HUES6 (cell line): ENCODE measurements around the gene MTMR3.

Source experiments
- H3K27ac ChIP-seq: 2 replicates; pipeline ENCODE4 v1.7.0; 2013; ENCODE audit warnings: low read depth, mild to moderate bottlenecking, low read length, inconsistent platforms
- H3K27me3 ChIP-seq: 2 replicates; pipeline ENCODE4 v1.6.1; 2013; ENCODE audit warnings: low read length; ENCODE audit not compliant: control insufficient read depth, insufficient read depth
- H3K36me3 ChIP-seq: 2 replicates; pipeline ENCODE4 v1.6.1; 2013; ENCODE audit warnings: low read length; ENCODE audit not compliant: control insufficient read depth, insufficient read depth
- H3K4me1 ChIP-seq: 2 replicates; pipeline ENCODE4 v1.6.1; 2013; ENCODE audit warnings: low read length; ENCODE audit not compliant: control insufficient read depth, insufficient read depth
- H3K4me3 ChIP-seq: 2 replicates; pipeline ENCODE4 v1.5.1; 2013; ENCODE audit warnings: low read depth, low read length
- H3K9ac ChIP-seq: one replicate; pipeline ENCODE4 v1.6.1; 2013; ENCODE audit warnings: mild to moderate bottlenecking, low read length
- H3K9me3 ChIP-seq: 2 replicates; pipeline ENCODE4 v1.6.1; 2013; ENCODE audit warnings: low read depth, low read length; ENCODE audit not compliant: control insufficient read depth, insufficient read depth

Gene MTMR3

GRCh38 chr22:29944339-29944738, 61.4 kb downstream of the MTMR3 start:
- no peak overlapping the region for H3K9ac ChIP-seq
- H3K27ac ChIP-seq = no peak overlapping the region
- no peaks in the 10 kb centered on the region for H3K36me3 ChIP-seq
- peaks cover 21% of the 10 kb centered on the region for H3K9me3 ChIP-seq
- H3K27me3 ChIP-seq = no peaks in the 10 kb centered on the region
- no peak overlapping the region for H3K4me3 ChIP-seq
- H3K4me1 ChIP-seq = peaks cover 30% of the 10 kb centered on the region

DNA sequence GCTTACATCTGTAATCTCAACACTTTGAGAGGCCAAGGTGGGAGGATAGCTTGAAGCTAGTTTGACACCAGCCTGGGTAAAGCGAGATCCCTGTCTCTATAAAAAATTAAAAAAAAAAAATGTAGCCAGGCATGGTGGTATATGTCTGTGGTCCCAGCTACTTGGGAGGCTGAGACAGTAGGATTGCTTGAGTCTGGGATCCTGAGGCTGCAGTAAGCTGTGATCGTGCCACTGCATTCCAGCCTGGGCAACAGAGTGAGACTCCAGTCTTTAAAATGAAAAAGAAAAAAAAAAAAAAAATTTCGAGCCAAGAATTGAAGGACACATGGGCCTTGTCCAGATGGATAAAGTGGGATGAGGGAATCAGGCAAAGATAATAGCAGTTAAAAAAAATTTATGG, 62.5 kb downstream of the MTMR3 start:
- Histone ChIP-seq H3K4me1 (peaks cover 30% of the 10 kb centered on the region), H3K36me3 (no peaks in the 10 kb centered on the region), H3K9me3 (peaks cover 16% of the 10 kb centered on the region), H3K4me3 (no peak overlapping the region), H3K27ac (no peak overlapping the region), H3K27me3 (no peaks in the 10 kb centered on the region), H3K9ac (no peak overlapping the region)

DNA sequence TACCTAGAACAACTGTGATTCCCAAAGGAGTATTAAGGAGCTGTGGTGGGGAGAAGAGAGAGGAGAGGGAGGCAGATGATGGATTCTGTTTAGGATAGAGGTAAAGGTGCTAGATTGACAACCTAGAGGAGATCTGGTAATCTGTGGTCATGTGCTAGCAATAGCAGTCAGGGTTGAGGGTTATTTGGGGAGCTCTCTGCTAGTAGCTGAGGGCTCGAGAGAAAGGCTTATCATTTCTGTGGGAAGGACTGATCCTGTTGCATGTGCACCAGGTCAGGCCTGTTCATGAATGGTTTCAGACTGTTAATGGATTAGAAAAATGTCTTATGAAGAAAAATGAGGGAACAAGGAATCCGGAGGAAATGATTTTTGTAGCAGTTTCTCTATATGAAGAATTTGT, 63.2 kb downstream of the MTMR3 start:
- Histone ChIP-seq H3K9ac (no peak overlapping the region), H3K27me3 (no peaks in the 10 kb centered on the region)

GRCh38 chr22:29947410-29948384, 64.7 kb downstream of the MTMR3 start:
- Histone ChIP-seq H3K27me3 (no peaks in the 10 kb centered on the region), H3K27ac (peak overlapping the region; percentile 26; the same call in 1 of the 2 replicates), H3K9ac (no peak overlapping the region), H3K4me1 (peaks cover 38% of the 10 kb centered on the region), H3K36me3 (no peaks in the 10 kb centered on the region), H3K4me3 (no peak overlapping the region), H3K9me3 (no peaks in the 10 kb centered on the region)

More for the DNA sequence above, 63.2 kb downstream of the MTMR3 start:
- Histone ChIP-seq H3K36me3 (no peaks in the 10 kb centered on the region), H3K27ac (peak overlapping the region; percentile 3; the same call in 1 of the 2 replicates), H3K4me1 (peaks cover 31% of the 10 kb centered on the region), H3K4me3 (no peak overlapping the region), H3K9me3 (peaks cover 9% of the 10 kb centered on the region)

- peaks cover 43% of the 10 kb centered on the region for H3K4me1 ChIP-seq
- no peaks in the 10 kb centered on the region for H3K27me3 ChIP-seq
- H3K4me3 ChIP-seq = no peak overlapping the region
- H3K9ac ChIP-seq = no peak overlapping the region
- H3K9me3 ChIP-seq = no peaks in the 10 kb centered on the region
- no peaks in the 10 kb centered on the region for H3K36me3 ChIP-seq
- H3K27ac ChIP-seq = no peak overlapping the region
Measured at GRCh38 chr22:29948385-29948769, 65.4 kb downstream of the MTMR3 start.

DNA sequence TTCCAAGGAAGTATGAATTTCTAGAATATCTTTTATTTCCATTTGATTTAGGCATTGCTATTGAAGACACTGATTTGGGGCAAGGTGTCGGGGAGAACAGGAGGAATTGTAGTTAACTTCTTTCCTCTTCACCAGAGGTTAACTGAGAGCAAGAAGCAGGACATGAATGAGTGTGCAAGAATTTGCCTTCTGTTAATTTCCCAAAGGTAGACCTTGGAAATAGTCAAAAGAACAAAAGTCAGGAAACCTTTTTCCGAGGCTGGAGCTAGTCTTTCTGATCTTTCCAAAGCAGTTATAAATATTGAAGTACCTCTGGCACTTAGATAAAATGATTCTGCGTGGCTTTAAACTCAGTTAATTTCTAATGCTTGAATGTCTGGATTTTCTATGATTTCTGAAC, 66.9 kb downstream of the MTMR3 start:
- no peak overlapping the region for H3K4me3 ChIP-seq
- H3K9ac ChIP-seq = no peak overlapping the region
- H3K27ac ChIP-seq = no peak overlapping the region
- H3K27me3 ChIP-seq = no peaks in the 10 kb centered on the region
- peaks cover 41% of the 10 kb centered on the region for H3K4me1 ChIP-seq
- H3K36me3 ChIP-seq = no peaks in the 10 kb centered on the region
- no peaks in the 10 kb centered on the region for H3K9me3 ChIP-seq

DNA sequence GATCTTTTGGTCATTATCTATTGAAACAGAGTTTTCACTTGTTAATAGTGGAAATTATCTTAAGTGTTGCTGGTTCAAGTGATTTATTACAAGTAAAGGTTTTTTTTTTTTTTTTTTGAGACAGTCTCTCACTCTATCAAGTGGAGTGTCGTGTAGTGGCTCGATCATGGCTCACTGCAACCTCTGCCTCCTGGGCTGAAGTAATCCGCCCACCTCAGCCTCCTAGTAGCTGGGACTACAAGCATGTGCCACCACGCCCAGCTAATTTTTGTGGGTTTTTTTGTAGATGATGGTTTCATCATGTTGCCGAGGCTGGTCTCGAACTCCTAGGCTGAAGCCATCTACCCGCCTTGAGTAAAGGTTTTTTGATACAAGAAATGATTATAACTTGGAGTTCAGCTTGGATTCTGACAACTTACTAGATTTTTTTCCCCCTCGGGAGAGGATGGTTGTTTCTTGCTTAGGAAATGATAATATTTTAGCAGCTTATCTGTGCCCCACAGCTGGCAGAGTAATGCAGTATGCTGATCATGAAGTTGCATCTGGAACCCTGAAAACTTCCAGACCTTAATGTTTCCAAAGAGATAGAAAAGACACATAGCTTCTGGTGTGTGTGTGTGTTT, 68.9 kb downstream of the MTMR3 start:
- H3K27me3 ChIP-seq = no peaks in the 10 kb centered on the region
- H3K4me3 ChIP-seq = no peak overlapping the region
- H3K27ac ChIP-seq = no peak overlapping the region
- no peak overlapping the region for H3K9ac ChIP-seq
- peaks cover 31% of the 10 kb centered on the region for H3K4me1 ChIP-seq
- no peaks in the 10 kb centered on the region for H3K9me3 ChIP-seq
- no peaks in the 10 kb centered on the region for H3K36me3 ChIP-seq

DNA sequence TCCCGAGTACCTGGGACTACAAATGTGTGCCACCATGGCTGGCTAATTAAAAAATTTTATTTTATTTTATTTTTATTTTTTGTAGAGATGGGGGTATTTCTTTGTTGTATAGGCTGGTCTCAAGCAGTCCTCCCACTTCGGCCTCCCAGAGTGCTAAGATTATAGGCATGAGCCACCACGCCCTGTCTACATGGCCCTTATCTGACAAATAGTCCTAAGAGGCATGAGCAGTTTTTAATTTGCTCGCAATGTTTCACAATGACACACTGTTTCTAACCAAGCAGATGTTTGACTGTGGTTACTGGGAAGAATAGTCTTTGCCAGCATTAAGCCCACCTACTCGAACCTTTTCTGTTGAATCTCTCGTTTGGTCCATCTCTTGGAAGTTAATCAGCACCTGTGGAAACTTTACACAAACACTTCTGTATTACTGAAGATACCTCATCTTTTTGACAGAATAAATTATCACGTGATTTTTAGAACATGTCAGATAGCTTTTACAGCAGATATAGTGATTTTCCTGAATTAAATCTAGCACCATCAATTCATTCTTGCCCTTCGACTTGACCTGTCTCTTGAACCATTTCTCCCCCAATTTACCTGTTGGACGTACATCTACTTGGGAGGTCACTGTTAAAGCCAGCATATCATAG, 71.4 kb downstream of the MTMR3 start:
- H3K27ac ChIP-seq = no peak overlapping the region
- peaks cover 16% of the 10 kb centered on the region for H3K4me1 ChIP-seq
- no peaks in the 10 kb centered on the region for H3K27me3 ChIP-seq
- H3K36me3 ChIP-seq = no peaks in the 10 kb centered on the region
- H3K9me3 ChIP-seq = no peaks in the 10 kb centered on the region
- H3K9ac ChIP-seq = no peak overlapping the region
- no peak overlapping the region for H3K4me3 ChIP-seq

DNA sequence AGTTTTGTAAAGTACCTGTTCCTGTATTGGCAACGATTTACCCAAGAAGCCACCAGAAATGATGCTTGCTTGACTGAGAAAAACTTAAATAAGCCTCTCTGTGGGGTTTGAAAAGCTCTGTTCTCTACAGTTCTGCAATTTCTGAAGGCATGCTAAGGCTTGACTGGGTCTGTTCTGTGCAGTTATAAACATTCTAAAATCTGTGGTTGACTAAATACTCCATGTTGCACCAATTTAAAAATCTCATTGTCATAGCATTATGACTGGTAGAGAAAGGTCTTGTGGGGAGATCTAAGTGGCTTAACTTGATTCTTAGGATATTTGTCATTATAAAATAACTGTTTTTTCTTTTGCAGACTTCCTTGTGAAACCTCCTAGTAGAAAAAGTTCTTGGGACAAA, 73.7 kb downstream of the MTMR3 start:
- Histone ChIP-seq H3K9ac (no peak overlapping the region), H3K4me1 (peaks cover 12% of the 10 kb centered on the region; the same call in 1 of the 2 replicates), H3K27me3 (no peaks in the 10 kb centered on the region), H3K36me3 (no peaks in the 10 kb centered on the region), H3K9me3 (no peaks in the 10 kb centered on the region), H3K27ac (no peak overlapping the region), H3K4me3 (no peak overlapping the region)

DNA sequence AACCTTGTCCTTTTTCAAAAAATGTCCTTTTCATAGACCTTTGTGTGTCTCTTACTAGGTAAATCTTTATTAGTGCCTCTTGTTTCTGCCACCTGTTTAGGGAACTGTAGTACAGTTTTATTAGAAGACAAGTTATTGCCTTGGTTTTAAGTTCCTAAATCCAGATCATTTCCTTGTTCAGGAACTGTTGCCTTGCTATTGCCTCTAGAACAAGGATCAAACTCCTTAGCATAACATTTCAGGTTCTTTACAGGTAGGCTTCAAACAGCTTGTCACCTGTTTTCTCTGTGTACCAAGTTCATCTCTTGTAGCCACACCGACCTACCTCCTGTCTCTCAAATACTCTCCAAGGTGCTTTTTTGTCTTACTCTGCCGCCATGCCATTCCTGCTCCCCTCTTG, 75.2 kb downstream of the MTMR3 start:
- Histone ChIP-seq H3K4me3 (no peak overlapping the region), H3K27me3 (no peaks in the 10 kb centered on the region), H3K9ac (no peak overlapping the region), H3K27ac (no peak overlapping the region), H3K4me1 (peaks cover 5% of the 10 kb centered on the region; the same call in 1 of the 2 replicates), H3K9me3 (no peaks in the 10 kb centered on the region), H3K36me3 (no peaks in the 10 kb centered on the region)

- Histone ChIP-seq H3K9ac (no peak overlapping the region), H3K27ac (no peak overlapping the region), H3K9me3 (no peaks in the 10 kb centered on the region), H3K4me3 (no peak overlapping the region), H3K36me3 (no peaks in the 10 kb centered on the region), H3K4me1 (no peaks in the 10 kb centered on the region), H3K27me3 (no peaks in the 10 kb centered on the region)
Measured at GRCh38 chr22:29964776-29965175, 81.8 kb downstream of the MTMR3 start.
